GM21825 (cell line): Measurements from ENCODE around the gene DPYD.

Experiments used
- ATAC-seq: cut with Tn5 transposase; IDR thresholded peaks from one replicate; pipeline ENCODE4 v1.9.1; 2021; ENCODE audit warnings: mild to moderate bottlenecking, moderate library complexity; ENCODE audit not compliant: unreplicated experiment

Gene DPYD

GRCh38 chr1:97920832-97921571 is at the start of gene DPYD:
Gene DPYD, minus strand, starts transcription at chr1:97921034. Its CDS starts 112 bp downstream, at chr1:97920922.
- peak; percentile 89 for ATAC-seq

GRCh38 chr1:97960470-97960869 is 39.6 kb upstream of the DPYD start:
- ATAC-seq, result no peak

- ATAC-seq, result no peak
Measured at GRCh38 chr1:97947695-97948094, 26.9 kb upstream of the DPYD start.

- ATAC-seq, result no peak
Measured at GRCh38 chr1:97943354-97943753, 22.5 kb upstream of the DPYD start.

- ATAC-seq, result no peak
Measured at GRCh38 chr1:97942161-97943123, 21.6 kb upstream of the DPYD start.

GRCh38 chr1:97938285-97938642 is 17.4 kb upstream of the DPYD start:
- ATAC-seq, result no peak

- ATAC-seq, result no peak
Measured at GRCh38 chr1:97936976-97937375, 16.1 kb upstream of the DPYD start.

GRCh38 chr1:97934491-97934890 is 13.7 kb upstream of the DPYD start:
- ATAC-seq, result no peak

GRCh38 chr1:97929874-97930851 is 9.3 kb upstream of the DPYD start:
- no peak for ATAC-seq

GRCh38 chr1:97926017-97926708 is 5.3 kb upstream of the DPYD start:
- no peak for ATAC-seq

- ATAC-seq, result no peak
Measured at GRCh38 chr1:97925151-97925550, 4.3 kb upstream of the DPYD start.

GRCh38 chr1:97923811-97924210 is 3.0 kb upstream of the DPYD start:
- no peak for ATAC-seq

GRCh38 chr1:97920276-97920831 is 480 bp downstream of the DPYD start:
- peak; percentile 27 for ATAC-seq

GRCh38 chr1:97919585-97920261 is 1.1 kb downstream of the DPYD start:
- no peak for ATAC-seq

- no peak for ATAC-seq
Measured at GRCh38 chr1:97918961-97919360, 1.9 kb downstream of the DPYD start.

GRCh38 chr1:97913506-97914139 is 7.2 kb downstream of the DPYD start:
- ATAC-seq, result no peak

GRCh38 chr1:97911266-97912215 is 9.3 kb downstream of the DPYD start:
- ATAC-seq, result no peak

- ATAC-seq, result no peak
Measured at GRCh38 chr1:97909266-97909665, 11.6 kb downstream of the DPYD start.
